PFSK-1 (cell line): ENCODE data around the gene ZFAND6.

Experiments used
- POLR2AphosphoS5 ChIP-seq: IDR thresholded peaks from 2 replicates; pipeline ENCODE4 v1.6.1; 2012; ENCODE audit warnings: low read depth, mild to moderate bottlenecking, control low read depth, low read length, moderate library complexity
- TAF1 ChIP-seq: IDR thresholded peaks from 2 replicates; pipeline ENCODE4 v1.6.1; 2012; ENCODE audit warnings: low read length, control low read depth, borderline replicate concordance; ENCODE audit not compliant: insufficient read depth
- TF ChIP-seq, protein P1 (sequence below), 2 experiments: IDR thresholded peaks; 2 replicates each; pipeline versions ENCODE4 v1.6.1 to v1.8.0; 2011 to 2012; ENCODE audit warnings: low read depth in 2 of 2, low read length in 2 of 2, control low read depth in 1 of 2, inconsistent platforms in 1 of 2, mild to moderate bottlenecking in 1 of 2, moderate library complexity in 1 of 2; ENCODE audit not compliant: insufficient read depth in 1 of 2

DNA sequence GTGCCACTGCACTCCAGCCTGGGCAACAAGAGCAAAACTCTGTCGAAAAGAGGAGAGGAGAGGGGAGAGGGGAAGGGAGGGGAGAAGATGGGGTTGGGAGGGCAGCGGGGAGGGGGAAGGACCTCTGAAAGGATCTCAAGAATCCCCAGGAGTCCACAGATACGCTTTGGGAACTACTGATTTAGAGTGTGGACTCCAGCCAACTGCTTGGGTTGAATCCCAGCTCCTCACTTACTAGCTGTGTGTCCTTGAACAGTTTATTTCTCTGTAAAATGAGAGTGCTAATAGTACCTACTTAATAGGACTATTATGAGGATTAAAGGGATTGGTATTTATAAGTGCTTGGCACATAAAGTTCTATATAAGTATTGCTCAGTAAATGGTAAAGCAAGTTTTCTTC, 48.3 kb downstream of the ZFAND6 start:
- TF ChIP-seq POLR2AphosphoS5 (no peak), TAF1 (no peak)
- TF ChIP-seq, protein P1, sequence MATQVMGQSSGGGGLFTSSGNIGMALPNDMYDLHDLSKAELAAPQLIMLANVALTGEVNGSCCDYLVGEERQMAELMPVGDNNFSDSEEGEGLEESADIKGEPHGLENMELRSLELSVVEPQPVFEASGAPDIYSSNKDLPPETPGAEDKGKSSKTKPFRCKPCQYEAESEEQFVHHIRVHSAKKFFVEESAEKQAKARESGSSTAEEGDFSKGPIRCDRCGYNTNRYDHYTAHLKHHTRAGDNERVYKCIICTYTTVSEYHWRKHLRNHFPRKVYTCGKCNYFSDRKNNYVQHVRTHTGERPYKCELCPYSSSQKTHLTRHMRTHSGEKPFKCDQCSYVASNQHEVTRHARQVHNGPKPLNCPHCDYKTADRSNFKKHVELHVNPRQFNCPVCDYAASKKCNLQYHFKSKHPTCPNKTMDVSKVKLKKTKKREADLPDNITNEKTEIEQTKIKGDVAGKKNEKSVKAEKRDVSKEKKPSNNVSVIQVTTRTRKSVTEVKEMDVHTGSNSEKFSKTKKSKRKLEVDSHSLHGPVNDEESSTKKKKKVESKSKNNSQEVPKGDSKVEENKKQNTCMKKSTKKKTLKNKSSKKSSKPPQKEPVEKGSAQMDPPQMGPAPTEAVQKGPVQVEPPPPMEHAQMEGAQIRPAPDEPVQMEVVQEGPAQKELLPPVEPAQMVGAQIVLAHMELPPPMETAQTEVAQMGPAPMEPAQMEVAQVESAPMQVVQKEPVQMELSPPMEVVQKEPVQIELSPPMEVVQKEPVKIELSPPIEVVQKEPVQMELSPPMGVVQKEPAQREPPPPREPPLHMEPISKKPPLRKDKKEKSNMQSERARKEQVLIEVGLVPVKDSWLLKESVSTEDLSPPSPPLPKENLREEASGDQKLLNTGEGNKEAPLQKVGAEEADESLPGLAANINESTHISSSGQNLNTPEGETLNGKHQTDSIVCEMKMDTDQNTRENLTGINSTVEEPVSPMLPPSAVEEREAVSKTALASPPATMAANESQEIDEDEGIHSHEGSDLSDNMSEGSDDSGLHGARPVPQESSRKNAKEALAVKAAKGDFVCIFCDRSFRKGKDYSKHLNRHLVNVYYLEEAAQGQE (IDR thresholded peaks at IDR 0.05; ENCODE audit: insufficient read depth in 1 of 2, low read depth in 2 of 2, low read length in 2 of 2), result no peak
